Measurements from ENCODE around the gene NCR2. TPM values are rescaled to one million over a fixed set of nuclear protein-coding genes. Genes with fewer than 3 reads are reported as not detected.

NCR2 gene, protein sequence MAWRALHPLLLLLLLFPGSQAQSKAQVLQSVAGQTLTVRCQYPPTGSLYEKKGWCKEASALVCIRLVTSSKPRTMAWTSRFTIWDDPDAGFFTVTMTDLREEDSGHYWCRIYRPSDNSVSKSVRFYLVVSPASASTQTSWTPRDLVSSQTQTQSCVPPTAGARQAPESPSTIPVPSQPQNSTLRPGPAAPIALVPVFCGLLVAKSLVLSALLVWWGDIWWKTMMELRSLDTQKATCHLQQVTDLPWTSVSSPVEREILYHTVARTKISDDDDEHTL
- not detected in 3 replicates for total RNA-seq
- long read RNA-seq, result 0 reads

DNA sequence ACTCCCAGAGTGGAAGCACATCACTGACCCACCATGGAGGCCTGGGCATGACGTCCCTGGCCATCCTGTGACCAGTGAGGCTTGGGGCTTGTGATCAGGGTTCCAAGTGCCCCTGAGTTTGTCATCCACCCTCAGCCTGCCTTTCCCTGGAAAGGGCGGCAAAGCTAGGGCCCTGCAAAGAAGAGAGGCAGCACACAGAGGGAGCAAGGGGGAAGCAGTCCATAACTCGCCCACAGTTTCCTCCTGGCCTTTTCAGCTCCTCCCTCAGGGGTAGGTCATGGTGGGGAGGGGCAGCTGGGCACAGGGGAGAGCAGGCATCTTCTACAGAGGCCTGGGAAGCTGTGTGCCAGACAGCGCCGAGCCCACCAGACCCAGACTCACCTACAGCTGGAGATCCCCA is at the start of gene NCR2:
TSS of gene NCR2 (plus strand) at position 313 of the 400 bp plus-strand sequence. CDS start 269 bp downstream, outside the sequence.
- Mint-ChIP-seq H3K27ac (ENCODE audit: unreplicated experiment) (no peak within 1 kb of the TSS), H3K36me3 (ENCODE audit: low read depth) (no peaks in the 10 kb centered on the region), H3K4me3 (ENCODE audit: unreplicated experiment) (no peak within 1 kb of the TSS), H3K27me3 (ENCODE audit: low read depth) (peaks cover 45% of the 10 kb centered on the region), H3K4me1 (ENCODE audit: low read depth) (no peaks in the 10 kb centered on the region), H3K9me3 (ENCODE audit: low read depth) (no peaks in the 10 kb centered on the region)
- TF ChIP-seq, protein P1, sequence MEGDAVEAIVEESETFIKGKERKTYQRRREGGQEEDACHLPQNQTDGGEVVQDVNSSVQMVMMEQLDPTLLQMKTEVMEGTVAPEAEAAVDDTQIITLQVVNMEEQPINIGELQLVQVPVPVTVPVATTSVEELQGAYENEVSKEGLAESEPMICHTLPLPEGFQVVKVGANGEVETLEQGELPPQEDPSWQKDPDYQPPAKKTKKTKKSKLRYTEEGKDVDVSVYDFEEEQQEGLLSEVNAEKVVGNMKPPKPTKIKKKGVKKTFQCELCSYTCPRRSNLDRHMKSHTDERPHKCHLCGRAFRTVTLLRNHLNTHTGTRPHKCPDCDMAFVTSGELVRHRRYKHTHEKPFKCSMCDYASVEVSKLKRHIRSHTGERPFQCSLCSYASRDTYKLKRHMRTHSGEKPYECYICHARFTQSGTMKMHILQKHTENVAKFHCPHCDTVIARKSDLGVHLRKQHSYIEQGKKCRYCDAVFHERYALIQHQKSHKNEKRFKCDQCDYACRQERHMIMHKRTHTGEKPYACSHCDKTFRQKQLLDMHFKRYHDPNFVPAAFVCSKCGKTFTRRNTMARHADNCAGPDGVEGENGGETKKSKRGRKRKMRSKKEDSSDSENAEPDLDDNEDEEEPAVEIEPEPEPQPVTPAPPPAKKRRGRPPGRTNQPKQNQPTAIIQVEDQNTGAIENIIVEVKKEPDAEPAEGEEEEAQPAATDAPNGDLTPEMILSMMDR (IDR thresholded peaks at IDR 0.05), result no peak
- no peak for DNase-seq (ENCODE audit: low spot score)

DNA sequence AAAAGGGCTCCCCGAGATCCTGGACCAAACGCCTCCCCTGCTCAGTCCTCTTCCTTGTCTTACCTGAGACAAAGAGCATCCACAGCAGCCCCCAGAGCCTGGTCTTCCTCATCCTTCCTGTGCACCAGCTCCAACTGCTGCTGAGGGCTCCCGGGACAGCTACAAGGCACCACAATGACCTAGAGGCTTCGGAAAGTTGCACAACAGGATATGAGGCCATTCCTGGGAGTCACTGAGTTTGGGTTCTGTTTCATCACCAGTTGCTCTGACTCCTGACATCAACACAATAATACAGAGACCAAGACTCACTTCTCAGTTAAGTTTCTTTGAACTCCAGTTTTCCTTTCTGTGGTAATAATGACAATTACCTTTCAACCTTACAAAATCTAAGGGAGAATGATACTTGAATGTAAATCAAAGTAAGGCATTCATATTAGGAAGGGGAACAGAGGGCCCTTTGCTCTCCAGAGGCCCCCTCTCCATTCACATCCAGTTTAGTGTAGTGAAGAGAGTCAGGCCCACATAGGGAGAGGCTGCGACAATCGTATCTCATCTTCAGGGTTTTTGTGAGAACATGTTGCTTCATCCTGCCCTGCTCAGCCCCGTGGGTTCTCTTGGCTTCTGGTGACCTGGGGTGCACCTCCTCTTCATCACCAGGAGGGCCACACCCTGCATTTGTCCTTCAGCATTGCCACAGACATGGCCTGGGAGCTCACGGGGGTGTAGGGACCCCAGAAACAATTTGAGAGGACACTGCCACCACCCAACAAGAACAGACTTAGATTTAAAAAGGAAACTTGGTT is 48.7 kb upstream of the NCR2 start, which contains the start of gene TREM1:
TSS of gene TREM1 (minus strand) at position 139 of the 803 bp plus-strand sequence. CDS start at position 112, 27 bp downstream.
- Mint-ChIP-seq H3K36me3 (ENCODE audit: low read depth) (no peaks in the 10 kb centered on the region), H3K27me3 (ENCODE audit: low read depth) (peaks cover 20% of the 10 kb centered on the region), H3K27ac (ENCODE audit: unreplicated experiment) (no peak within 1 kb of the TSS), H3K4me1 (ENCODE audit: low read depth) (peaks cover 13% of the 10 kb centered on the region), H3K9me3 (ENCODE audit: low read depth) (no peaks in the 10 kb centered on the region), H3K4me3 (ENCODE audit: unreplicated experiment) (no peak within 1 kb of the TSS)
- DNase-seq (ENCODE audit: low spot score), result no peak
- TF ChIP-seq, protein P1 (IDR thresholded peaks at IDR 0.05), result no peak

DNA sequence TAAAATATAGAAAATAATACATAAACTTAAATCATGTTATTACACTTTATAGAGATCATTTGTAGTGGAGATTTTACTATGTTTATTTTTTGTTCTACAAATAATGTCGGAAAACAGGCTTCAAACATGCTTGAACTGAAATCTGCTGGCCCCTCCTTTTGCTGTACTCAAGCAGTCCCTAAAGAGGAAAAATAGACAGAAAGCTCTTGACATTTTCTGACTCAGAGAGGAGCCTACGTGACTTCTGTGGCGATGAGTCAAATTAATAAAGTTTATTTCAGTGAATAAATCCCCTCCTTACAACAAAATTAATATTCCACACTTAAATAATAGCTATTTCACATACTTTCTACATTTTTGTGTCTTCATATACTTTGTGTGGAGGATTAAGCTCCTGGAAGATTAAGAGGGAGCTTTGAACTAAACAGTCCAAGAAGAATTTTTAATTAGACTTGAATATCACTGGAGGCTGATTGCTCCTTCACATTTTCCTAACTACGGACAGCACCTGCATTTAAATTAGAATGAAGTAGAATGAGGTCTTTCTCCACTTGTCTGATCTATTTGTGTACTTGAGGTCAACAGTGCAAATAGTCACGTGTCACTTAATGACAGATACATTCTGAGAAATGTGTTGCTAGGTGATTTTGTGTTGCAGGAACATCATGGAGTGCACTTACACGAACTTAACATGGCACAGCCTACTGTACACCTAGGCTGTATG is 47.2 kb upstream of the NCR2 start:
- TF ChIP-seq, protein P1 (IDR thresholded peaks at IDR 0.05), result no peak
- peaks cover 27% of the 10 kb centered on the region for H3K27me3 Mint-ChIP-seq (ENCODE audit: low read depth)

DNA sequence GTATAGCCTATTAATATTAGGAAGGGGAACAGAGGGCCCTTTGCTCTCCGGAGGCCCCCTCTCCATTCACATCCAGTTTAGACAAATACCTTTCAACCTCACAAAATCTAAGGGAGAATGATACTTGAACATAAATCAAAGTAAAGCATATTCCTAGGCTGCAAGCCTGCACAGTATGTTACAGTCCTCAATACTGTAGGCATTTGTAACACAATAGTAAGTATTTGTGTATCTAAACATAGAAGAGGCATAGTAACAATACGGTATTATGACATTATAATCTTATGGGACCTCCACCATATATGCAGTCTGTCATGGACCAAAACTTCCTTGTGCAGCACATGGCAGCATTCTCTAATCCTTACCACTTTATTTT is 46.7 kb upstream of the NCR2 start:
- H3K4me1 Mint-ChIP-seq (ENCODE audit: low read depth), result peaks cover 13% of the 10 kb centered on the region
- TF ChIP-seq, protein P1 (IDR thresholded peaks at IDR 0.05), result no peak
- H3K27me3 Mint-ChIP-seq (ENCODE audit: low read depth), result peaks cover 27% of the 10 kb centered on the region
- no peak overlapping the region for H3K4me3 Mint-ChIP-seq (ENCODE audit: unreplicated experiment)
- no peaks in the 10 kb centered on the region for H3K36me3 Mint-ChIP-seq (ENCODE audit: low read depth)
- DNase-seq (ENCODE audit: low spot score), result no peak
- no peak overlapping the region for H3K27ac Mint-ChIP-seq (ENCODE audit: unreplicated experiment)
- H3K9me3 Mint-ChIP-seq (ENCODE audit: low read depth), result no peaks in the 10 kb centered on the region

More for the DNA sequence above, 47.2 kb upstream of the NCR2 start:
- no peak for DNase-seq (ENCODE audit: low spot score)
- Mint-ChIP-seq H3K4me3 (ENCODE audit: unreplicated experiment) (no peak overlapping the region), H3K9me3 (ENCODE audit: low read depth) (no peaks in the 10 kb centered on the region), H3K27ac (ENCODE audit: unreplicated experiment) (no peak overlapping the region), H3K4me1 (ENCODE audit: low read depth) (peaks cover 13% of the 10 kb centered on the region), H3K36me3 (ENCODE audit: low read depth) (no peaks in the 10 kb centered on the region)

DNA sequence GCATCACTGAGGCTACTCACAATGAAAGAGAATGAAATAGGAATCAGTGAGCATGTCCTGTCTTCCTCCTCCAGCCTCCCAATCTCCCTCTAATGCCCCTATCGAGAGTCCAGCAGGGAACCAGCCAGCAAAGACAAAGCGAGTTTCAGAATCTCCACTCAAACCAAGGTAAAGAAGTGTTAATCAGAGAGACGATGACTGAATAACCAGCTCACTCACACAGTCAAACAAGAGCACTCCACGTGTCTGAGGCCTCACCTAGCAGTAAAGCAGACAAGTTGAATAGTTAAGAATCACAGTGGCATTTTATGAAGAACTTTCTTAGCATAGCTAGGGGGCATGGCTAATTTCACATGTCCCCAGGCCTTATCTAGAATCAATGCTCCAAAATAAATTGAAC is 45.6 kb upstream of the NCR2 start:
- peaks cover 26% of the 10 kb centered on the region for H3K27me3 Mint-ChIP-seq (ENCODE audit: low read depth)
- H3K9me3 Mint-ChIP-seq (ENCODE audit: low read depth), result no peaks in the 10 kb centered on the region
- H3K4me1 Mint-ChIP-seq (ENCODE audit: low read depth), result peaks cover 10% of the 10 kb centered on the region
- H3K27ac Mint-ChIP-seq (ENCODE audit: unreplicated experiment), result no peak overlapping the region
- TF ChIP-seq, protein P1 (IDR thresholded peaks at IDR 0.05), result no peak
- DNase-seq (ENCODE audit: low spot score), result no peak
- H3K36me3 Mint-ChIP-seq (ENCODE audit: low read depth), result no peaks in the 10 kb centered on the region
- no peak overlapping the region for H3K4me3 Mint-ChIP-seq (ENCODE audit: unreplicated experiment)

Data from chondrocyte (in vitro differentiated cells).